Glomerular visceral epithelial cell (primary cell): Measurements from ENCODE around the gene EGFL8.
"Not testable (repeated sequence)": the region's sequence is repeated elsewhere in the genome, so short reads cannot be mapped to it uniquely, and the experiment has no call there.

Experiments
- DNase-seq: peaks from one replicate; pipeline ENCODE4 v3.0.0-alpha.2; 2016; ENCODE audit errors: extremely low spot score

The EGFL8 gene

GRCh38 chr6:32164295-32164694, at the start of gene EGFL8:
Gene EGFL8 (plus strand): TSS chr6:32164595. CDS start chr6:32166166, 1,571 bp downstream.
- DNase-seq = no peak

GRCh38 chr6:32114796-32115195, 49.6 kb upstream of the EGFL8 start:
- DNase-seq = peak; percentile 76

DNA sequence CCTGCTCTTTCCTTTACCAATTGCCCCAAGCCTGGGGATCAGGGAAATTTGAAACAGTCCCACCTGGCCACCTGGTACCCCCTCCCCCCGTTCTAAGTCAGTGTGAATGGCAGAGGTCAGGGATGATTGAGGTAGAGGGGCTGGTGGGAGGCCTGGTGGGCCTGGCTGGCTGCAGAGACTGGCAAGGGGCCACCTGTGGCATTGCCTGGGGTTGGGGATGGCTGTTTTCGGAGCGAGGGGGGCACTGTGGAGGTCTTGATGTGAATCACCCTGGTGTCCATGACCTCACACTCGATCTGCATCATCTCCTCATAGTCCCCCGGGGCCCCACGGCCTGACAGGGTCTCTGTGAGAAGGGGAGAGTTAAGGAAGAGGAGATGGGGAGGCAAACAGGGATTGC, 48.8 kb upstream of the EGFL8 start:
- no peak for DNase-seq

GRCh38 chr6:32116674-32117073, 47.7 kb upstream of the EGFL8 start:
- no peak for DNase-seq

DNA sequence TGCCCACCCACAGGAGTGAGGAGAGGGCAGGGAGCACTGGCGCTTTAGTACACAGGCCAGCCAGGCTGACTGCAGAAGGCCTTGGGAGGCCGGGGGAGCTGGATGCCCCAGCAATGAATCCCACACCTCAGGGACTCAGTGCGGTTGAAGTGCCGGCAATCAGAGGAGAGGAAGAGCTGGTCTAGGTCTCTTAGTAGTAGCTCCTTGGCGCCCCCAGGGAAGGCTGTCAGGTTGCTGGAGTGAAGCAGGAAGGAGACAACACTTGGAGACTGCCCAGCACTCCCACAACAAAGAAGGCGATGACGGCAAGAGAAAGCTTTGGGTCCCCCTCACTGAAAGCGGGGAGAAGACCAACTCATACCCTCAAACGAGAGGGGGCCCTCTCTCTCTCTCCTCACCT, 46.9 kb upstream of the EGFL8 start:
- DNase-seq = no peak

GRCh38 chr6:32118782-32119628, 45.4 kb upstream of the EGFL8 start:
- DNase-seq = peak; percentile 87

DNA sequence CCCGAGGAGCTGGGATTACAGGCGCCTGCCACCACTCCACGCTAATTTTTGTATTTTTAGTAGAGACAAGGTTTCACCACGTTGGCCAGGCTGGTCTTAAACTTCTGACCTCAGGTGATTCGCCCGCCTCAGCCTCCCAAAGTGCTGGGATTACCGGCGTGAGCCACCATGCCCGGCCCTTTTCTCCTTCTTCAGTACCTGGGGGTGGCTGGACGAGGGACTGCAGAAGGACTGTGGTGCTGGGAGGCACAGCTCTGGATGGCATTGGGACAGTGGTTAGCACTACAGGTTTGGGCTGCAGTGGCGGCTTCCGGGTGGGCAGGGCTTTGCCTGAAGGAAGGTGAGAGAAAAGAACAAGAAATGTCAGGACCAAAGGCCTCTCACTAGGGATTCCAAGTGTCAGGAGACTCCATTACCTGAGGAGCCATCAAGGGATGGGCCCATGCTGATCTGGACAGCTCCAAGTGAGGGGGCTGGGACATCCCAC, 43.8 kb upstream of the EGFL8 start:
- DNase-seq = no peak

- DNase-seq = no peak
Observed at GRCh38 chr6:32123681-32124080, 40.7 kb upstream of the EGFL8 start.

DNA sequence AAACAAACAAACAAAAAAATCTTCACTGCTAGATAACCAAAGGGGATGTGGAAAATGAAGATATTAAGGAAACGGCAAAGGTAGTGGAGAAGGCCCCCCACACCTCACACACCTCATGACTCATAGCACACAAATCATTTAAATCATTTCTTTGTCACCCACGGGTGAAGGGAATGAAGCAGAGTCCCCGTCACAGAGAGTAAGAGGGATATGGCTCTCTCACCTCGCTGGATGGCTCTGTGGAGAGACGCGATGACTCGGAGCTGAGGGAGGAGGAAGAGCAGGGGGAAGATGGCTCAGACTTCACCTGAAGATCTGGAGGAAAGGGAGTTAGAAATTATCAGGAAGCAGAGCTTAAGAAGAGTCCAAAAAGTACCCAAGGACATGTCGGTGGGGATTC, 37.5 kb upstream of the EGFL8 start:
- no peak for DNase-seq

GRCh38 chr6:32127409-32127716, 37.0 kb upstream of the EGFL8 start:
- no peak for DNase-seq

DNA sequence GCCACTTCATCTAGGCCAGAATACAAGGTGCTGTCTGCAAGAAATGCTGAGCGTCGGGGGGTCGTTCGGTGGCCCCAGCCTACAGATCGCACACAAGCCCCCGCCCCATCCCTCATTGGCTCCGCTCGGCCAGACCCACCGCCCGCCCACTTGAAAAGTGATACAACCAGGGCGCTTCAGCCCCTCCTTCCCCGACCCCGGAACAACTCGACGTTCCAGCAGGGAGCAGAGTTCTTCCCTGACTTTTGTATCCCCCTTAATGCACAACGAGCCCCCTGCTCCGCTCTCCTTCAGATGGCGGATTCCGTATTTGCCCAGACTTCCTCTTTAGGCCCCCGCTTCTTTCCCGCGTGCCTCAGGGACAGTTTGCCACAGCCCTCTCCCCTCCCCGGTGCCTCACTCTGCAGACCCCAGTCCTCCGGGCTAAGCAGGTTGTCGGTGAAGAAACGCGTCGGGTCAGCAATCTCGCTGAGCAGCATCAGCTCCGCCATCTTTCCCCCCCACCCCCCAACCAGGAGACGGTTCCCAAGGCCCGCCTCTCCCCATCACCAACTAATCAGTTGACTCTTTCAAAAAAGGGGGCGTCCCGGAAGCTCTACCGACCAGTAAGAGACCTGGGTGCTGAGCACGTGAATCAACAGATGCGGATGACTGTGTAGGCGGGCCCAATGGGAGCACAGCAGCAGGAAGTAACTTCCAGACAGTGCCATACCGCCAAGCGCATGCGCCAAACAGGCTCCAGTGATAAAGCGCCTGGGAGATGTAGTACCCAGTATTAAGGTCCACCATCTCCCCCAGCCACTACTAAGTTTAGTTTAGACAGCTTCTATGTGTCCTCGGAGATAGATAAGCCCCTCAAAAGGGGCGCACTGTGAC, 36.4 kb upstream of the EGFL8 start, which contains the start of gene ATF6B:
Gene ATF6B (minus strand): TSS at position 530 of the 876 bp plus-strand sequence. CDS start 39 bp downstream, at position 491.
- peak; percentile 100 for DNase-seq

GRCh38 chr6:32128751-32129296, 35.6 kb upstream of the EGFL8 start:
- DNase-seq = no peak

DNA sequence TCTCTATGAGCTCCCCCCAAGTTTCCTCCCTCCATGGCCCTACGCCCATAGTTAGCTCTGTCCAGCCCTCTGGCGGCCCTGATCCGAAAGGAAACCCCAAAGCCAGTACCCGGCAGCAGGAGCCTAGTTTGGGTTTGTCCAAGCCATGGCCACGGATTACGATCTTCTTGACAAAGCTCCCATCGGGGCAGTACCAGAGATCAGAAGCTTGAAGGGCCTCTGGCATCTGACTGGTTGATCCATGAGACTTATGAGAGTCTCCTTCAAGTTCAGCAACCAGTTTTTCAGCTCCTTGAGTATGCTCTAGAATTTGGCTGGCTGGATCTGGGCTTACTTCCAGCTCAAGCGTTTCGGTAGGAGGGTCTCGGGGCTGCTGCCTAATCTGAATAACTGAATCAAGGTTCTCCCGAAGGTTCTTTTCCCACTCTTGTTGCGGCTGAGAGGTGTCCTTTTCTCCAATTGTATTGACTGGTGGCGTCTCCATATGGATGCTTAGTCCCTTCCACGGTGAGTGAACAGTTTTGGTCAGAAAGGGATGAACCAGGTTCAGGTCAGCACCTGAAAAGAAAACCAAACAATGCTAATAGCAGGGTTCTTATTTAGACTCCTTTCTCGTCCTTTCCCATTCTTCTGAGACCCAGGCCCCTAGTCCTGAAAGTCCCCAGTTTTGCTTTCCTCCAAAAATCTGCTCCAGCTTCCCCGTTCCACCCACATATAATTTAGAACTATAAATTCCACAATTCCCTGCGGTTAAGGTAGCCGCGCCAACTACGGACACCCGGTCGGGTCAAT, 34.9 kb upstream of the EGFL8 start:
- no peak for DNase-seq

- no peak for DNase-seq
Observed at GRCh38 chr6:32131439-32131948, 32.9 kb upstream of the EGFL8 start.

- DNase-seq = no peak
Observed at GRCh38 chr6:32132110-32132509, 32.3 kb upstream of the EGFL8 start.

GRCh38 chr6:32133786-32134185, 30.6 kb upstream of the EGFL8 start:
- no peak for DNase-seq

DNA sequence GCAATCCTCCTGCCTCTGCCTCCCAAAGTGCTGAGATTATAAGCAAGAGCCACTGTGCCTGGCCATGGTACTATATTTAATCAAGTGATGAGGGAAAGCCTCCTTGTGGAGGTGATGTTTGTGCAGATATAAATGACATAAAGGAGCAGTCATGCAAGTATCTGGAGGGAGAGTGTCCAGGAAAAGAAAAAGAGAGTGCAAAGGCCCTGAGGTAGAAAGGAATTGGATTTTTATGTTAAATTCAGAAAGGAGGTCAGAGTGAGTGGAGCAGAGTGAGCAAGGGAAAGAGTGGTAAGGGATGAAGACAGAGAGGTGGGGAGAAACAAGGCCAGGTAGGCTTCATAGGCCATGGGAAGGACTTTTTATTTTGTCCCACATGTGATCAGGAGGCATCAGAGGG, 26.9 kb upstream of the EGFL8 start:
- no peak for DNase-seq

DNA sequence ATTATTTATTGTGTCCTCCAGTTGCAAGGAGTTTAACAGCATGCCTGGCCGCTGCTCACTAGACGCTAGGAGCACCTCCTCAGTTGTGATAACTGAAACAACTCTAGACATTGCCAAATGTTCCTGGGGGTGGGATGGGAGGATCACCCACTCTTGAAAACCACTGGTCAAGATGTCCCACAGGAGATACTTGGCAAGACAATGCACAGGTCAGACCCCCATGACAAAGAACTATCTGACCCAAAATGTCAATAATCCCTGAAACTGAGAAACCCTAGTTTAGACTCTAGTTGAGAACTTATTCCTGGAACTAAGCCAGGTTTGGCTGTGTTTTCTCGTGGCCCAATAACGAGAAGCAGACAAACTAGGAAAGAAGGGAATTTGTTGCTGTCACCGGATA, 24.8 kb upstream of the EGFL8 start:
- no peak for DNase-seq

DNA sequence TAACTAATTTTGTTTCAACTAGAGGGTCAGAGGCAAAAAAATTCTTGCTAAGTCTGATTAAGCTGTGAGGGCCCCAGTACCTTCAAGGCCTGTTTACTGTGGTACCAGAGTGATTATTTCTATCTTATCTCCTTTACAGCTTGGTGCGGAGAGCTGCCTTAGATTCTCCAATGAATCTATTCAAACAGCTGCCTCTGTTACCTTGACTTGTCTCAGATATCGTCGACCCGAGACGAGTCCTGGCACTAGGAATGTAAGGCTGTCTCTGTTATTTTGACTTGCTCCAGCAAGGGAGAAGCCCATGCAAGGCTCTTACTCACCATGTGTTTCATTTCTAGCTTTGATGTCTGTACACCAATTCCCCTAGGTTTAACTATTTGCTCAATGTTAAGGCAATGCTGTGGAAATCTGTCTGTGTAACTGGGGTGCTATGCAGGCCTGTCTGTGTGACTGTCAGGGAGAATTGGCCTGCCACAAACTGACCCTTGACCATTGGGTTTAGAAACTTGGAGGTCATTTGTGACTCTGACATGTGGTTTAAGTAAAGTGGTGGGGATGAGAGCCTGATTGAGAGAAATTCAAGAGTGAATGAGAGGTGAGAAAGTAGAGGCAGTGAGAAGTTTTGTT, 23.9 kb upstream of the EGFL8 start:
- DNase-seq = no peak

GRCh38 chr6:32144238-32144637, 20.2 kb upstream of the EGFL8 start:
- not testable (repeated sequence) for DNase-seq

- DNase-seq = no peak
Observed at GRCh38 chr6:32146287-32146686, 18.1 kb upstream of the EGFL8 start.
